Stimulated activated CD4-positive, alpha-beta T cell treated with anti-CD3 and anti-CD28 coated beads, TNF-alpha, amount 100 ng/mL, for 24 hours (primary cell): ENCODE data around the gene RFX1.
A peak's percentile ranks its signal among the peaks of the same experiment; 100 is the strongest.
"Not testable (repeated sequence)": the region's sequence is repeated elsewhere in the genome, so short reads cannot be mapped to it uniquely, and the experiment has no call there.

Source experiments
- DNase-seq, 3 experiments: peaks; one replicate each; pipeline ENCODE4 v3.0.0-alpha.2; 2020; ENCODE audit warnings: low read depth in 3 of 3

Gene RFX1

GRCh38 chr19:14027856-14028450 lies 21.8 kb upstream of the RFX1 start, which contains the start of gene RLN3:
TSS of gene RLN3 (plus strand) at chr19:14028148. CDS start at chr19:14028205, 57 bp downstream.
- DNase-seq, result no peak

GRCh38 chr19:14026652-14027192 lies 20.6 kb upstream of the RFX1 start:
- not testable (repeated sequence) for DNase-seq

- DNase-seq, result no peak
Measured at GRCh38 chr19:14023404-14024235, 17.5 kb upstream of the RFX1 start.

GRCh38 chr19:14022469-14022868 lies 16.3 kb upstream of the RFX1 start:
- no peak for DNase-seq

GRCh38 chr19:14021474-14021873 lies 15.4 kb upstream of the RFX1 start:
- DNase-seq, result no peak

- not testable (repeated sequence) for DNase-seq
Measured at GRCh38 chr19:14019739-14020138, 13.6 kb upstream of the RFX1 start.

- DNase-seq, result no peak
Measured at GRCh38 chr19:14019100-14019499, 13.0 kb upstream of the RFX1 start.

- DNase-seq, result no peak
Measured at GRCh38 chr19:14015524-14016035, 9.5 kb upstream of the RFX1 start.

- DNase-seq, result no peak
Measured at GRCh38 chr19:14012378-14012915, 6.3 kb upstream of the RFX1 start.

- DNase-seq, result peak in 1 of 3 experiments; percentile 80
Measured at GRCh38 chr19:14006766-14007562, 844 bp upstream of the RFX1 start.

GRCh38 chr19:14005349-14006084 lies 603 bp downstream of the RFX1 start:
- DNase-seq, result peak; percentile 79 to 90 (median 85)

GRCh38 chr19:14004619-14005348 lies 1.3 kb downstream of the RFX1 start:
- DNase-seq, result no peak

GRCh38 chr19:14003251-14004055 lies 2.7 kb downstream of the RFX1 start:
- no peak for DNase-seq

GRCh38 chr19:14002571-14003250 lies 3.4 kb downstream of the RFX1 start:
- DNase-seq, result no peak

- DNase-seq, result no peak
Measured at GRCh38 chr19:14000691-14001375, 5.3 kb downstream of the RFX1 start.

GRCh38 chr19:13999085-13999484 lies 7.0 kb downstream of the RFX1 start:
- DNase-seq, result no peak

- DNase-seq, result no peak
Measured at GRCh38 chr19:13998426-13998825, 7.7 kb downstream of the RFX1 start.

GRCh38 chr19:13997631-13997962 lies 8.5 kb downstream of the RFX1 start:
- DNase-seq, result no peak
